ENCODE data around the gene RALGAPB. TPM values are rescaled to one million over a fixed set of nuclear protein-coding genes. Genes with fewer than 3 reads are reported as not detected.
A peak's percentile ranks its signal among the peaks of the same experiment; 100 is the strongest.

RALGAPB gene
- total RNA-seq, 2 donors from 2014 or later, result 38.3 to 45.5 TPM

GRCh38 chr20:38610521-38610920 is 137.9 kb downstream of the RALGAPB start:
- no peak overlapping the region for H3K4me3 Mint-ChIP-seq
- H3K4me1 Mint-ChIP-seq, result peaks cover 40% of the 10 kb centered on the region
- peaks cover 20% of the 10 kb centered on the region for H3K4me1 ChIP-seq (ENCODE audit: control insufficient read depth, insufficient read depth, low read length)
- H3K36me3 ChIP-seq (ENCODE audit: control insufficient read depth, insufficient read depth, low read length), result peaks cover under 1% of the 10 kb centered on the region
- H3K4me3 ChIP-seq (ENCODE audit: low read length), result no peak overlapping the region
- 87 to 88% methylated on average over 5 of the region's 5 CpGs for WGBS, 2 experiments (ENCODE audit: insufficient coverage in 1 of 2, insufficient read length in 1 of 2)
- H3K27ac ChIP-seq (ENCODE audit: low read depth, low read length), result no peak overlapping the region
- no peaks in the 10 kb centered on the region for H3K27me3 Mint-ChIP-seq (ENCODE audit: insufficient read depth)
- H3K27me3 ChIP-seq (ENCODE audit: control insufficient read depth, insufficient read depth, low read length, poor library complexity, severe bottlenecking), result no peaks in the 10 kb centered on the region
- H3K9me3 Mint-ChIP-seq, result no peaks in the 10 kb centered on the region
- peaks cover 19% of the 10 kb centered on the region for H3K36me3 Mint-ChIP-seq (ENCODE audit: low read depth)
- no peak for DNase-seq
- no peak overlapping the region for H3K9ac ChIP-seq (ENCODE audit: extremely low read depth, low read length, poor library complexity, severe bottlenecking)
- peak overlapping the region; percentile 1 for H3K27ac Mint-ChIP-seq
- H3K9me3 ChIP-seq (ENCODE audit: control insufficient read depth, low read length), result no peaks in the 10 kb centered on the region
- TF ChIP-seq, protein P1, sequence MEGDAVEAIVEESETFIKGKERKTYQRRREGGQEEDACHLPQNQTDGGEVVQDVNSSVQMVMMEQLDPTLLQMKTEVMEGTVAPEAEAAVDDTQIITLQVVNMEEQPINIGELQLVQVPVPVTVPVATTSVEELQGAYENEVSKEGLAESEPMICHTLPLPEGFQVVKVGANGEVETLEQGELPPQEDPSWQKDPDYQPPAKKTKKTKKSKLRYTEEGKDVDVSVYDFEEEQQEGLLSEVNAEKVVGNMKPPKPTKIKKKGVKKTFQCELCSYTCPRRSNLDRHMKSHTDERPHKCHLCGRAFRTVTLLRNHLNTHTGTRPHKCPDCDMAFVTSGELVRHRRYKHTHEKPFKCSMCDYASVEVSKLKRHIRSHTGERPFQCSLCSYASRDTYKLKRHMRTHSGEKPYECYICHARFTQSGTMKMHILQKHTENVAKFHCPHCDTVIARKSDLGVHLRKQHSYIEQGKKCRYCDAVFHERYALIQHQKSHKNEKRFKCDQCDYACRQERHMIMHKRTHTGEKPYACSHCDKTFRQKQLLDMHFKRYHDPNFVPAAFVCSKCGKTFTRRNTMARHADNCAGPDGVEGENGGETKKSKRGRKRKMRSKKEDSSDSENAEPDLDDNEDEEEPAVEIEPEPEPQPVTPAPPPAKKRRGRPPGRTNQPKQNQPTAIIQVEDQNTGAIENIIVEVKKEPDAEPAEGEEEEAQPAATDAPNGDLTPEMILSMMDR (conservative IDR thresholded peaks at IDR 0.05), result no peak

GRCh38 chr20:38612751-38613515 is 140.3 kb downstream of the RALGAPB start:
- Mint-ChIP-seq H3K36me3 (ENCODE audit: low read depth) (peaks cover 28% of the 10 kb centered on the region), H3K4me1 (peaks cover 37% of the 10 kb centered on the region)
- TF ChIP-seq, protein P1 (conservative IDR thresholded peaks at IDR 0.05), result peak; percentile 25

DNA sequence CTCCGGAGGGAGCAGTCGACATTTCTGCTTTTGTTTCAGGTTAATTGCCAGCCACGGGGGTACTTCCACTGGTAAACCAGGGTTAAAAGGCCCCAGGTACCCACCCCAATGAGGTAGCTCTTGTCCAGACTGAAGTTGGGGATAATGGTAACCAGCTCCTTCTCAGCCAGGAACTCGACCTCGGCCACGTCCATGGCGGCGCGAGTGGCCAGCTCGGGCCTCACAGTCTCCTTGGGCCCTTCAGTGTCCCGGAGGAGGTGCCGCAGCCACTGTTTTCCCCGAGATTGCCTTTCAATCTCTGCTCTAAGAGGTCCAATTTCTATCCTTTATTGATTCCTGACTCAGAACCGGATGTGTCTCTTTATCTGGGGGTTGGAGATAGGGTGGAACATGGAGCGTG is 142.6 kb downstream of the RALGAPB start:
- Mint-ChIP-seq H3K4me3 (no peak overlapping the region), H3K27ac (no peak overlapping the region), H3K4me1 (peaks cover 31% of the 10 kb centered on the region), H3K27me3 (ENCODE audit: insufficient read depth) (no peaks in the 10 kb centered on the region), H3K36me3 (ENCODE audit: low read depth) (peaks cover 38% of the 10 kb centered on the region), H3K9me3 (peaks cover 1% of the 10 kb centered on the region)
- no peaks in the 10 kb centered on the region for H3K9me3 ChIP-seq (ENCODE audit: control insufficient read depth, low read length)
- H3K4me1 ChIP-seq (ENCODE audit: control insufficient read depth, insufficient read depth, low read length), result peaks cover 5% of the 10 kb centered on the region
- TF ChIP-seq, protein P1 (conservative IDR thresholded peaks at IDR 0.05), result no peak
- peaks cover 11% of the 10 kb centered on the region for H3K36me3 ChIP-seq (ENCODE audit: control insufficient read depth, insufficient read depth, low read length)
- no peaks in the 10 kb centered on the region for H3K27me3 ChIP-seq (ENCODE audit: control insufficient read depth, insufficient read depth, low read length, poor library complexity, severe bottlenecking)
- no peak overlapping the region for H3K4me3 ChIP-seq (ENCODE audit: low read length)
- no peak for DNase-seq
- H3K27ac ChIP-seq (ENCODE audit: low read depth, low read length), result no peak overlapping the region
- WGBS, 2 experiments (ENCODE audit: insufficient coverage in 1 of 2, insufficient read length in 1 of 2), result 88 to 94% methylated on average over 9 to 15 of the region's 15 CpGs
- H3K9ac ChIP-seq (ENCODE audit: extremely low read depth, low read length, poor library complexity, severe bottlenecking), result no peak overlapping the region

More at GRCh38 chr20:38612751-38613515, 140.3 kb downstream of the RALGAPB start:
- H3K4me1 ChIP-seq (ENCODE audit: control insufficient read depth, insufficient read depth, low read length), result peaks cover 5% of the 10 kb centered on the region
- Mint-ChIP-seq H3K9me3 (peaks cover 1% of the 10 kb centered on the region), H3K4me3 (no peak overlapping the region), H3K27me3 (ENCODE audit: insufficient read depth) (no peaks in the 10 kb centered on the region), H3K27ac (peak overlapping the region; percentile 69)
- peak; percentile 77 for DNase-seq
- H3K9ac ChIP-seq (ENCODE audit: extremely low read depth, low read length, poor library complexity, severe bottlenecking), result no peak overlapping the region
- 44 to 80% methylated on average over 3 to 5 of the region's 5 CpGs for WGBS, 2 experiments (ENCODE audit: insufficient coverage in 1 of 2, insufficient read length in 1 of 2)
- no peaks in the 10 kb centered on the region for H3K9me3 ChIP-seq (ENCODE audit: control insufficient read depth, low read length)
- no peak overlapping the region for H3K27ac ChIP-seq (ENCODE audit: low read depth, low read length)
- H3K27me3 ChIP-seq (ENCODE audit: control insufficient read depth, insufficient read depth, low read length, poor library complexity, severe bottlenecking), result no peaks in the 10 kb centered on the region
- no peak overlapping the region for H3K4me3 ChIP-seq (ENCODE audit: low read length)
- peaks cover 11% of the 10 kb centered on the region for H3K36me3 ChIP-seq (ENCODE audit: control insufficient read depth, insufficient read depth, low read length)

Data from endodermal cell (in vitro differentiated cells).